Right lobe of liver (tissue), 4 donors: ENCODE results near the gene ADAMTS6.

Experiments used
- POLR2A ChIP-seq: fragments of 450-650 bp; IDR thresholded peaks from one replicate; pipeline ENCODE4 v1.6.1; 2017; ENCODE audit warnings: antibody characterized with exemption, mild to moderate bottlenecking
- TF ChIP-seq, protein P1 (sequence below), 4 donors: fragments of 200-600 bp in 3 of 4; fragments of 450-650 bp in 1 of 4; IDR thresholded peaks; one replicate each; pipeline versions ENCODE4 v1.5.1 to v1.8.0; 2016 to 2022; ENCODE audit warnings: antibody characterized with exemption in 4 of 4, mild to moderate bottlenecking in 2 of 4
- donor health status: DM: no; HTN: no; CAD: no.
- donor health status: DM: no; HTN: no; CAD: no.
- donor health status: DM: no; HTN: yes; CAD: no.

DNA sequence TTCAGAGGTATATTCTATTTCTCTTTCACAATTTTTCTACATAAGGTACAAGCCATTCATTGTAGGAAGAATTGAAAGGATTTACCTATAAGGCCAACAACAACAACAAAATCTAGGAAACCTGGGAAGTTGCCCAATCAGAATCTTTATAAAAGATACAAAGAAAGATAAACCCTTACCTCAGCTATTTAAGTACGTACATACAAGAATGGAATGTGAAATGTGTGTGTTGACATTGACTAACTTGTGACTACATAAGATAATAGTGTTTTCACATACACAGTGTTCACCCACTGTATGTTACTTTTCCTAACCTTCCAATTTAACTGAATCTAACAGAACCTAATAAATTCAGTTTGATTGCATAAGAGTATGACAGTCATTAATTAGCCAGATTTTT is 154.1 kb downstream of the ADAMTS6 start:
- TF ChIP-seq, protein P1, sequence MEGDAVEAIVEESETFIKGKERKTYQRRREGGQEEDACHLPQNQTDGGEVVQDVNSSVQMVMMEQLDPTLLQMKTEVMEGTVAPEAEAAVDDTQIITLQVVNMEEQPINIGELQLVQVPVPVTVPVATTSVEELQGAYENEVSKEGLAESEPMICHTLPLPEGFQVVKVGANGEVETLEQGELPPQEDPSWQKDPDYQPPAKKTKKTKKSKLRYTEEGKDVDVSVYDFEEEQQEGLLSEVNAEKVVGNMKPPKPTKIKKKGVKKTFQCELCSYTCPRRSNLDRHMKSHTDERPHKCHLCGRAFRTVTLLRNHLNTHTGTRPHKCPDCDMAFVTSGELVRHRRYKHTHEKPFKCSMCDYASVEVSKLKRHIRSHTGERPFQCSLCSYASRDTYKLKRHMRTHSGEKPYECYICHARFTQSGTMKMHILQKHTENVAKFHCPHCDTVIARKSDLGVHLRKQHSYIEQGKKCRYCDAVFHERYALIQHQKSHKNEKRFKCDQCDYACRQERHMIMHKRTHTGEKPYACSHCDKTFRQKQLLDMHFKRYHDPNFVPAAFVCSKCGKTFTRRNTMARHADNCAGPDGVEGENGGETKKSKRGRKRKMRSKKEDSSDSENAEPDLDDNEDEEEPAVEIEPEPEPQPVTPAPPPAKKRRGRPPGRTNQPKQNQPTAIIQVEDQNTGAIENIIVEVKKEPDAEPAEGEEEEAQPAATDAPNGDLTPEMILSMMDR (IDR thresholded peaks at IDR 0.05), result no peak
- no peak for TF ChIP-seq POLR2A
